GM18526 (cell line): ENCODE data around the gene FASTKD1.

Source experiments
- POLR2A ChIP-seq: IDR thresholded peaks from 3 replicates; pipeline ENCODE4 v1.6.1; 2011; ENCODE audit not compliant: insufficient read length; ENCODE audit errors: extremely low read depth

The FASTKD1 gene

GRCh38 chr2:169510496-169510895, 63.2 kb downstream of the FASTKD1 start:
- no peak for TF ChIP-seq POLR2A

- TF ChIP-seq POLR2A = no peak
Measured at GRCh38 chr2:169509955-169510354, 63.7 kb downstream of the FASTKD1 start.

- no peak for TF ChIP-seq POLR2A
Measured at GRCh38 chr2:169509298-169509885, 64.3 kb downstream of the FASTKD1 start, which contains the start of gene KLHL41. KLHL41 (plus strand) TSS chr2:169509702; CDS start chr2:169509779, 77 bp downstream.

GRCh38 chr2:169507698-169508097, 66.0 kb downstream of the FASTKD1 start:
- TF ChIP-seq POLR2A = no peak

GRCh38 chr2:169504651-169505050, 69.0 kb downstream of the FASTKD1 start:
- TF ChIP-seq POLR2A = no peak

GRCh38 chr2:169495310-169495928, 78.2 kb downstream of the FASTKD1 start:
- no peak for TF ChIP-seq POLR2A

GRCh38 chr2:169493360-169493759, 80.3 kb downstream of the FASTKD1 start:
- no peak for TF ChIP-seq POLR2A

GRCh38 chr2:169491378-169491777, 82.3 kb downstream of the FASTKD1 start:
- no peak for TF ChIP-seq POLR2A

- TF ChIP-seq POLR2A = no peak
Measured at GRCh38 chr2:169490834-169491233, 82.8 kb downstream of the FASTKD1 start.

GRCh38 chr2:169486487-169486886, 87.2 kb downstream of the FASTKD1 start:
- no peak for TF ChIP-seq POLR2A

GRCh38 chr2:169485650-169486138, 88.0 kb downstream of the FASTKD1 start:
- TF ChIP-seq POLR2A = no peak

- TF ChIP-seq POLR2A = no peak
Measured at GRCh38 chr2:169480079-169480465, 93.6 kb downstream of the FASTKD1 start.
